ENCODE results near the gene SCAF8.
A peak's percentile ranks its signal among the peaks of the same experiment; 100 is the strongest.
"Not testable (repeated sequence)": the region's sequence is repeated elsewhere in the genome, so short reads cannot be mapped to it uniquely, and the experiment has no call there.

The SCAF8 gene

GRCh38 chr6:154749341-154749740 is 16.1 kb downstream of the SCAF8 start:
- Mint-ChIP-seq H3K9me3 (no peaks in the 10 kb centered on the region), H3K27ac (no peak overlapping the region), H3K27me3 (no peaks in the 10 kb centered on the region), H3K36me3 (ENCODE audit: low read depth) (peaks cover 24% of the 10 kb centered on the region), H3K4me1 (peaks cover 73% of the 10 kb centered on the region), H3K4me3 (no peak overlapping the region)
- ATAC-seq (no peak), DNase-seq (no peak)

GRCh38 chr6:154751011-154751800 is 18.0 kb downstream of the SCAF8 start:
- Mint-ChIP-seq H3K4me3 (no peak overlapping the region), H3K9me3 (no peaks in the 10 kb centered on the region), H3K36me3 (ENCODE audit: low read depth) (peaks cover 17% of the 10 kb centered on the region), H3K4me1 (peaks cover 73% of the 10 kb centered on the region), H3K27me3 (no peaks in the 10 kb centered on the region), H3K27ac (no peak overlapping the region)
- DNase-seq (no peak), ATAC-seq (no peak)

- H3K36me3 Mint-ChIP-seq (ENCODE audit: low read depth) = peaks cover 14% of the 10 kb centered on the region
- H3K27me3 Mint-ChIP-seq = no peaks in the 10 kb centered on the region
- H3K4me1 Mint-ChIP-seq = peaks cover 70% of the 10 kb centered on the region
- H3K4me3 Mint-ChIP-seq = no peak overlapping the region
- H3K9me3 Mint-ChIP-seq = no peaks in the 10 kb centered on the region
- no peak for DNase-seq
- H3K27ac Mint-ChIP-seq = no peak overlapping the region
- ATAC-seq = no peak
These were observed 18.8 kb downstream of the SCAF8 start for GRCh38 chr6:154752022-154752421.

- H3K4me1 Mint-ChIP-seq = peaks cover 72% of the 10 kb centered on the region
- peaks cover 27% of the 10 kb centered on the region for H3K36me3 Mint-ChIP-seq (ENCODE audit: low read depth)
- ATAC-seq (no peak), DNase-seq (no peak)
- H3K27me3 Mint-ChIP-seq = no peaks in the 10 kb centered on the region
- H3K9me3 Mint-ChIP-seq = no peaks in the 10 kb centered on the region
- peak overlapping the region; percentile 5 for H3K27ac Mint-ChIP-seq
- no peak overlapping the region for H3K4me3 Mint-ChIP-seq
These were observed 20.9 kb downstream of the SCAF8 start for GRCh38 chr6:154754152-154754551.

- peaks cover 65% of the 10 kb centered on the region for H3K4me1 Mint-ChIP-seq
- H3K27ac Mint-ChIP-seq = no peak overlapping the region
- no peak overlapping the region for H3K4me3 Mint-ChIP-seq
- DNase-seq = no peak
- peaks cover 18% of the 10 kb centered on the region for H3K36me3 Mint-ChIP-seq (ENCODE audit: low read depth)
- H3K27me3 Mint-ChIP-seq = no peaks in the 10 kb centered on the region
- no peaks in the 10 kb centered on the region for H3K9me3 Mint-ChIP-seq
- no peak for ATAC-seq
These were observed 24.3 kb downstream of the SCAF8 start for GRCh38 chr6:154757352-154758050.

- H3K9me3 Mint-ChIP-seq = no peaks in the 10 kb centered on the region
- H3K27ac Mint-ChIP-seq = no peak overlapping the region
- no peak overlapping the region for H3K4me3 Mint-ChIP-seq
- ATAC-seq = no peak
- H3K27me3 Mint-ChIP-seq = no peaks in the 10 kb centered on the region
- peaks cover 21% of the 10 kb centered on the region for H3K36me3 Mint-ChIP-seq (ENCODE audit: low read depth)
- DNase-seq = no peak
- H3K4me1 Mint-ChIP-seq = peaks cover 67% of the 10 kb centered on the region
These were observed 24.9 kb downstream of the SCAF8 start for GRCh38 chr6:154758125-154758524.

GRCh38 chr6:154763650-154764049 is 30.4 kb downstream of the SCAF8 start:
- Mint-ChIP-seq H3K27me3 (no peaks in the 10 kb centered on the region), H3K36me3 (ENCODE audit: low read depth) (peaks cover 15% of the 10 kb centered on the region), H3K27ac (no peak overlapping the region), H3K9me3 (no peaks in the 10 kb centered on the region), H3K4me3 (no peak overlapping the region), H3K4me1 (peaks cover 78% of the 10 kb centered on the region)
- ATAC-seq (no peak), DNase-seq (no peak)

- Mint-ChIP-seq H3K36me3 (ENCODE audit: low read depth) (peaks cover 15% of the 10 kb centered on the region), H3K4me1 (peaks cover 80% of the 10 kb centered on the region), H3K27me3 (no peaks in the 10 kb centered on the region), H3K9me3 (no peaks in the 10 kb centered on the region), H3K4me3 (no peak overlapping the region), H3K27ac (no peak overlapping the region)
- ATAC-seq (no peak), DNase-seq (no peak)
These were observed 32.1 kb downstream of the SCAF8 start for GRCh38 chr6:154765273-154765672.

GRCh38 chr6:154766288-154766687 is 33.1 kb downstream of the SCAF8 start:
- H3K36me3 Mint-ChIP-seq (ENCODE audit: low read depth) = peaks cover 16% of the 10 kb centered on the region
- H3K27me3 Mint-ChIP-seq = no peaks in the 10 kb centered on the region
- ATAC-seq = no peak
- no peak for DNase-seq
- H3K4me1 Mint-ChIP-seq = peaks cover 80% of the 10 kb centered on the region
- no peak overlapping the region for H3K4me3 Mint-ChIP-seq
- H3K9me3 Mint-ChIP-seq = no peaks in the 10 kb centered on the region
- peak overlapping the region; percentile 59 for H3K27ac Mint-ChIP-seq

- no peak for ATAC-seq
- Mint-ChIP-seq H3K9me3 (no peaks in the 10 kb centered on the region), H3K4me3 (no peak overlapping the region), H3K4me1 (peaks cover 79% of the 10 kb centered on the region), H3K27ac (no peak overlapping the region), H3K36me3 (ENCODE audit: low read depth) (peaks cover 15% of the 10 kb centered on the region), H3K27me3 (no peaks in the 10 kb centered on the region)
- DNase-seq = no peak
These were observed 33.9 kb downstream of the SCAF8 start for GRCh38 chr6:154767003-154767723.

GRCh38 chr6:154768280-154768679 is 35.1 kb downstream of the SCAF8 start:
- Mint-ChIP-seq H3K27me3 (no peaks in the 10 kb centered on the region), H3K9me3 (no peaks in the 10 kb centered on the region), H3K4me1 (peaks cover 82% of the 10 kb centered on the region), H3K36me3 (ENCODE audit: low read depth) (peaks cover 10% of the 10 kb centered on the region), H3K4me3 (no peak overlapping the region), H3K27ac (no peak overlapping the region)
- ATAC-seq (no peak), DNase-seq (no peak)

- H3K9me3 Mint-ChIP-seq = no peaks in the 10 kb centered on the region
- H3K36me3 Mint-ChIP-seq (ENCODE audit: low read depth) = peaks cover 14% of the 10 kb centered on the region
- H3K4me1 Mint-ChIP-seq = peaks cover 52% of the 10 kb centered on the region
- no peaks in the 10 kb centered on the region for H3K27me3 Mint-ChIP-seq
- peak overlapping the region; percentile 55 for H3K27ac Mint-ChIP-seq
- DNase-seq = no peak
- peak; percentile 73 for ATAC-seq
- no peak overlapping the region for H3K4me3 Mint-ChIP-seq
These were observed 40.4 kb downstream of the SCAF8 start for GRCh38 chr6:154773610-154774089.

GRCh38 chr6:154779157-154779556 is 45.9 kb downstream of the SCAF8 start:
- DNase-seq, H3K9me3 Mint-ChIP-seq, ATAC-seq, H3K27ac Mint-ChIP-seq, H3K27me3 Mint-ChIP-seq, H3K4me3 Mint-ChIP-seq: not testable (repeated sequence)
- Mint-ChIP-seq H3K4me1 (peaks cover 25% of the 10 kb centered on the region), H3K36me3 (ENCODE audit: low read depth) (peaks cover 32% of the 10 kb centered on the region)

- no peak for ATAC-seq
- Mint-ChIP-seq H3K4me1 (peaks cover 20% of the 10 kb centered on the region), H3K36me3 (ENCODE audit: low read depth) (peaks cover 35% of the 10 kb centered on the region), H3K27ac (no peak overlapping the region), H3K27me3 (no peaks in the 10 kb centered on the region), H3K9me3 (no peaks in the 10 kb centered on the region), H3K4me3 (no peak overlapping the region)
- no peak for DNase-seq
These were observed 49.0 kb downstream of the SCAF8 start for GRCh38 chr6:154782193-154782592.

All from activated naive CD8-positive, alpha-beta T cell treated with anti-CD3 and anti-CD28 coated beads, Interleukin-2, amount 50 U/mL, for 24 hours (primary cell).